HTR-8/SVneo (cell line): Measurements from ENCODE around the gene DUSP28.
A peak's percentile ranks its signal among the peaks of the same experiment; 100 is the strongest.

Source experiments
- DNase-seq: peaks from one replicate; pipeline ENCODE4 v3.0.0; 2011; ENCODE audit warnings: low spot score, mixed read lengths; ENCODE audit not compliant: insufficient read length
- FAIRE-seq: peaks from 2 replicates; lab custom pipeline; 2011; peaks lifted over from hg19 to GRCh38; lab: Jason Lieb, UNC

The DUSP28 gene

DNA sequence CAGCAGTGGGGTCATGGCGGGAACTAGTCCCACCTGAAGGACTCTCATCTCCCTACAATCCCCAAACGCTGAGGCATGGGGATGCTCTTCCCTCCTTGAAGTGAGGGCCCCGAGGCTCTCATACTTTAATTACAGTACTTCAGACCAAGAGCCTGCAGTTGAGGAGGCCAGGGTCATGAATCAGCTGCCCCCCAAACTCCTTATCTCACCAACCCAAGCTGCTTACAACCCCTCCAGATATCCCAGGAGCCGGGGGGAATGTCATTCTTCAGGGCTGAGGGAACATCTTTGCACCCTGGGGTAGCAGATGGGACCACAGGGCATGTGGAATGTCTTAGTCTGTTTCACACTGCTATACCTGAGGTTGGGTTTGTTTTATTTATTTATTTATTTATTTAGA lies 23.6 kb downstream of the DUSP28 start:
- FAIRE-seq (no peak), DNase-seq (no peak)

DNA sequence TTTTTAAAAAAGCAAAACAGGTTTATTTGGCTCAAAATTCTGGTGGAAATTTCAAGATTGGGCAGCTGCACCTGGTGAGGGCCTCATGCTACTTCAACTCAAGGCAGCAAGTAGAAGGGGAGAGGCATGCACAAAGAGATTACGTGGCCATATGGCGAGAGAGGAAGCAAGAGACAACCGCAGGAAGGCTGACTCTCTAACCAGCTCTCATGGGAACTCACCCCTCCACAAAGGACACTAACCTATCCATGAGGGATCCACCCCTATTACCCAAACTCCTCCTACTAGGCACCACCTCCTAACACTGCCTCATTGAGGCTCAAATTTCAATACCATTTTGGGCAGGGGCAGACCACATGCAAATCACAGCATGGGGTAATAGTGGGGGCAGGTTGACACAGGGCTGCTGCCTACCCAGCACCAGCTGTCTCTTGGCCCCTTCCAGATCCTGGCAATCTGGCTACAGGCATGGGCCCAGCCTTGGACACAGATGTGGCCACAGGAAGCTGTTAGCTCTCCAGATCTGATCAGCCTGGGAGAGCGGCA lies 24.4 kb downstream of the DUSP28 start:
- DNase-seq (no peak), FAIRE-seq (no peak)

DNA sequence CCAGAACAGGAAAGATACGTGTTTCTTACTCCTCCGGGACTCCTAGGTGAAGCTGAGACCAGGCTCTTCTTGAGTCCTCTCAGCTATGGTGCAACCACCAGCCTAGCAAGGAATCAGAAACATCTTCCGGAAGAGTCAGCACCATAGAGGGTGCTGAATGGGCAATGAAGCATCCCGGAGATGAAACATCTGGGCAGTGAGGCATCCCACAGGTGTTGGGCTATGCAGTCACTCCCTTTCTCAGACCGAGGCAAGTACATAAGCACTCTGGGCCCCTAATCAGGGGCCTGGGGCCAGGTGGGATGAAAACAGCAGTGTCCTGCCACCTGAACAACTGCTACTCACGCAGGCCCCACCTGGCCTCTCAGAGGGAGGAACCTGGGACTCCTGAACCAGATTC lies 24.9 kb downstream of the DUSP28 start:
- FAIRE-seq: no peak
- no peak for DNase-seq

DNA sequence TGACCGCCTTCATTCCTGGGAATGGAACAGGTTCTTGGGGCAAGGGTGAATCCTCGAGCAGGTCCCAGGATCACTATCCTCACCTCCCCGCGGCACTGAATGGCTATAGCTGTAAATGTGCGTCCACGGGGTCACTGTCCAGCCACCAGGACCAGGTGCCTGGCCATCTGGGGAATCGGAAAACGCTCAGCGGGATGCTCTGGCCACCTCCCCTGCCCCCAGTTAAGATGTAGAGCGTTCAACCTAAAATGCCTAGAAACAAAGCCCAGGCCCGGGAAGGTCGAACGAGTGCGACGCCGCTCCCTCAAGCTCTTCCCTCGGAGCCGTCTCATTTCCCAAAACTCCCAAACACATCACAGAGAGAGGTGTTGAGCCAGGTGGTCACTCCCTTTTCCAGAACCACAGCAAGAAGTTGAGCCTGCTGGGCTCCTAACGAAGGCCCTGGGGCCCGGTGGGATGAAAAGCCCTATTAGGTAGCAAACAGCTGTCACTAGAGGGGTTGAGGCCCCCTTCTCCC lies 25.6 kb downstream of the DUSP28 start:
- FAIRE-seq (no peak), DNase-seq (no peak)

DNA sequence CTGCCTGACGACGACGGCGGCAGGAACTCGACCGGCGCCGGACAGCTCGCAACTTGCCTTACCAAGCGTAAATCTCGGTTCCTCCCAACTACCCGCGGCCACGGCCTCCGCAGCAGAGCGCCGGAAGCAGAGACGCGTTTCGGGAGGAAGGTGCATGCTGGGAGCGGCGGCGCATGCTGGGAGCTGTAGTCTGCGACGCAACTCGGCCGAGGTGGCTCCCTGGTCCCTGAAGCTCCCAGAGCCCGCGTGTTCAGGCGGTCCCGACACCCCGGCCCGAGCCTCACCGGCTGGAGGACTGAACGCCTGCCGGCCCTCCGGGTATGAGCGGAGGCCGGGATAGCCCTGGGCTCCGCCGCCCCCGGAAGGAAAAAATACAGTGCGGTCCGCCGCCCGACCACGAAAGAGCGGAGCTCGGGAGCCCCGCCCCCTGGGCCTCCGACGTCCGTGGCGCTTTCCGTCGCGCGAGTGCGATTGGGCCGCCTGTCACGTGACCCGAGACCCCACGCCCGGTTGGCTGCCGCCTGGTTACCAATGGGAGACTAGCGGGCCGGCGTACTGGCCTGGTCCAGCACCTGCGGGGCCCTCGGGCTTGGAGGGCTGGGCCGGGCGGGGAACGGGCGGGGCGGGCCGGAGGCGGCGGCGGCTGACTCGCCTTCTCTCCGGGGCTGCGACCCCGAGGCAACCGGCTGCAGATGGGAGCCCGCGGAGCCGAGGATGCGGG lies 26.2 kb downstream of the DUSP28 start, which contains the start of gene CAPN10:
TSS of gene CAPN10 (plus strand) at position 537 of the 721 bp plus-strand sequence. CDS start at position 715, 178 bp downstream.
- FAIRE-seq (peak; percentile 98), DNase-seq (peak; percentile 98)

DNA sequence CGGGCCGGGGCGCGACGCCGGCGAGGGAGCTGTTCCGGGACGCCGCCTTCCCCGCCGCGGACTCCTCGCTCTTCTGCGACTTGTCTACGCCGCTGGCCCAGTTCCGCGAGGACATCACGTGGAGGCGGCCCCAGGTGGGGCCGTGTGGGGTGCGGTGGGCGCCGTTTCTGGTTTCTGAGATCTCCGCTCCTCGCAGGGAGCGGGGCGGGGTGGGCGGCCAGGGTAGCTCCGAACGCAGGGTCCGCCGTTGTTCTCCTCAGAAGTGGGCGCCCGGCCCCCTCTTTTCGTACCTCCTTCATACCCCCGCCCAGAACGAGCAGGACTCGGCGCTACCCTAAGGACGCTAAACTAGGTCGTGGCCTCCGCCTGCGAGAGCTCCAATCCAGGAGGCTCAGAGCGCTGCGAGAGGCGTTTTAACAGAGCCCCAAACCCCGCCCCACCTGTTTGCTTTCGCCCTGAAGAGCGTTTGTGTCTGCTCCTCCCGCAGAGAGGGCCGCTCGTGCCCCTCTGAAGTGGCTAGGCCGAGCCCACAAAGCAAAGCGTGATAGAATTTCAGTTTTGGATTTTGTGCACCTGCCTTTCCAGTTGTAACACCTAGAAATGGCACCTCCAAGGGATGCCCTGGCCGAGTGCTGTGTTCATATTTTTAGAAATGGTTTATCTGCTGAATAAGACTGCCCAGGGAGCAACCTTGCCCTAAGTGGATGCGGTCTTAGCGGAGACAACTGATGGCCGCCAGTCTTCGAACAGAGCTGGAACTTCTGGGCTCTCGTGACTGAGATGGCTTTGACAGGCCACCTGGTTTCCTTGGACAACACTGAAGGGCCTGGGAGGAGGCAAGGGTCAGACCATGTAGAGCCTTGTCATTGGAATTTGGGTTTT lies 27.0 kb downstream of the DUSP28 start:
- no peak for DNase-seq
- peak; percentile 28 for FAIRE-seq

DNA sequence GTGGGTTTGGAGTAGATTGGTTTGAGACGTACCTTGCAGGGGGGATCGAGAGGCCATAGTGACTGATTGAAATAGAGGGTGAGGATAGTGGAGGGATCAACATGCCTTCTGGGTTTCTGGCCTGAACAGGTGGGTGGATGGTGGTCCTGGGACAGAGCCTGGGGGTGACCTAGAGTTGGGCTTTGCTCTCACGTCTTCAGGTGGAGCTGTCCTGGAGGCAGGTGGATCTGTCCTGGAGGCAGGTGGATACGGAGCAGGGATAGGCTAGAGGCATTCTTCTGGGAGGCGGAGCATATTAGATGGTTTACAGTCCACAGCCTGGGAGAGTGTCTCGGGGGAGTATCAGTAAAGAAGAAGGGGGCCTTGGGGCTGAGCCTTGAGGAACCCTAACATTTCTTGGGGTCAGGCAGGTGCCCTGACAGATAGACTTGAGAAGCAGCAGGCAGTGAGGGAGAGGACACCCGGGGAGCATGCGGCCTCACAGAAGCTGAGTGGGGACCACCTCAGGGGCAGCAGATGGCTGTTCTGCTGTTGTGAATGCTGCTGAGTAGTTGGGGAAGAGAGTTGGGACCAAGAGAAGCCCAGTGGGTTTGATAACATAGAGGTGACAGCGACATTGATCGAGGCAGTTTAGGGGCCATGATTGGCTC lies 28.0 kb downstream of the DUSP28 start:
- FAIRE-seq: no peak

DNA sequence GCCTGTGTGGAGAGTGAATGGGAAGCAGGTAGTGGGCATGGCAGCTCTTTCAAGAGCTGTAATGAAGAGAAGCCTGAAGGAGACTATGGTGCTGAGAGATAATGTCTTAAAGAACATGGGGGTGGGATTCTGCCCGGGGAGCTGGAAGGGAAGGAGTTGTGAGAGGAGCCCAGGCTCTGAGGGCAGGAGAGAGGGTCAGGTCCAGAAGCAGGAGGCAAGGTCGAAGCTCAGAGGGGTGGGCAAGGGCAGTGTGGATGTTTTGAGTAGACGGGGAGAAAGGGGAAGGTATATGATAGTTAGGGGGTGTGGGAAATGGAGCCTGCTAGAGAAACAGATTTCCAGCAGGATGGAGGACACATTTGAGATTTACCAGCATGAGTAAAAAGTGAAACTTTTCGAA lies 28.5 kb downstream of the DUSP28 start:
- FAIRE-seq (no peak), DNase-seq (no peak)

More for the DNA sequence above, 28.0 kb downstream of the DUSP28 start:
- no peak for DNase-seq

DNA sequence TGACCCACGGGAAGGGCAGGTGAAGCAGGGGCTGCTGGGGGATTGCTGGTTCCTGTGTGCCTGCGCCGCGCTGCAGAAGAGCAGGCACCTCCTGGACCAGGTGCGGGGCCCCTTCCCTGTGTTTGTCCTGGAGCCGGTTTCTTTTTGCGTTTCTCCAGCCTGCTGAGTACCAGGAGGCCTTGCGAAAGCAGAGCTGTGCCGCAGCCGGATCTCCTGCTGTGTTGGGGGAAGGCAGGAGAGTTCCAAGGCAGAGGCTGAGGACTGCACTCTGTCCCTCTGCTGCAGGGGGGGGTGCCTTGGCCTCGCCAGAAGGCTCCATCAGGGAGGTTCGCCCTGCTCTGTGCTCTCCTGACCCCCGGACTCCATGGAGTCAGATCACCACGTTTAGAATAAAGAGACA lies 29.2 kb downstream of the DUSP28 start:
- no peak for FAIRE-seq
- no peak for DNase-seq

DNA sequence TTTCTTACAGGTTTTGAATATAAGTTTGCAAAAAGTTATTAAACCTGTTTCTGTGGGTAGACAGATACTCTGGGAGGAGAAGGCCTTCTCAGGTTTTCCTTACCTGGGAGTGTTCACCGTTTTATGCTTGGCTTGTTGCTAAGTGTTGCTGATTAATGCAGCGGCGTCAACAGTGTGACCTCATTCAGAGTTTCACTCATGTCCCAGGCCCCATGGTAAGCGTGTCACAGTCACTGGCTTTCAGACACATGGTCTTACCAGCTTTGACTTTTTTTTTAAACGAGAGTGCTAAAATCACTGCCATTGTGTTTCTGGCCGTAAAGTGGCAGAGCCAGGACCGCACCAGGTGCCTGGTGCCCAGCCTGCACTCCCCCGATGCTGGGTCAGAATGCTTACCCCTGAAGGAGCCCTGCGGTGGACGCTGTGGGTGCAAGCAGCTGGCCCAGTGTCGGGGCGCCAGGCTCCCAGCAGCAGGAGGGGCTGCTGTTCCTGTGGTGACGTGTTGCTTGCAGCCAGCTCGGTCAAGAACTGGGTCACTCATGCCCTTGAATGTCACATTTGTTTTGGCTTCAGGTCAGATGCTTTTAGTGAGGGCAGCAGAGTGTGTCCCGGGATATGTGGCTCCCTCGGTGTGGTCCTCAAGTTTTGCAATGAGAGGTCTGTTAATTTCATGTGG lies 29.8 kb downstream of the DUSP28 start:
- FAIRE-seq (no peak), DNase-seq (no peak)

DNA sequence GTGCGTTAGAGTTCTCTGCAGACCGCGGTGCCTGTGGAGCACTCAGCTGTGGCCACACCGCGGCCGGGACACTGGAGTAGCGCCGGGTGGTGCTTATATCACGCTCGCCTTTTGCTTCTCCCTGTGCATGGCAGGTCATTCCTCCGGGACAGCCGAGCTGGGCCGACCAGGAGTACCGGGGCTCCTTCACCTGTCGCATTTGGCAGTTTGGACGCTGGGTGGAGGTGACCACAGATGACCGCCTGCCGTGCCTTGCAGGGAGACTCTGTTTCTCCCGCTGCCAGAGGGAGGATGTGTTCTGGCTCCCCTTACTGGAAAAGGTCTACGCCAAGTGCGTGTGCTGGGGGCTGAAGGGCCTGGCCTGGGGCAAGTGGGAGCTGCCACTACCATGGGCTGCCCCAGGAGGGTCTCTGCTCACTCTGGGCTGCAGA lies 30.5 kb downstream of the DUSP28 start:
- DNase-seq: no peak
- FAIRE-seq: no peak

DNA sequence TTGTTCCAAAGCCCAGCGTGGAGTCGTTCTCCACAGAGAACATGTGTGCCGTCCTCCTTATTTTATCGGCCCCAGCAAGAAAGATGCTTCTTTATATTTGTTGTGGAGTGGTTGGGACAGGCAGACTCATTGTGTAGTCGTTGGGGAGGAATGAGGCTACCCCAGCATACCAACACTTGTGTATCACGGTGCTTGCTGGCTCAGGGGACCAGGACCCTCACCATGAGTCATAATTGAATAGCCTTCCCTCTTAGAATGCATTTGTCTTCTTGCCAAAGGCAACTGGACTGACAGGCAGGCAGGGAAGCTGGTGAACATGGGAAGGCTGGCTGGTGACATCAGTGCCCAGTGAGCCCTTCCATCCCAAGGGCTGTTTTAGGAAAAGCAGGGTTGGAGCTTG lies 31.1 kb downstream of the DUSP28 start:
- no peak for FAIRE-seq
- no peak for DNase-seq

DNA sequence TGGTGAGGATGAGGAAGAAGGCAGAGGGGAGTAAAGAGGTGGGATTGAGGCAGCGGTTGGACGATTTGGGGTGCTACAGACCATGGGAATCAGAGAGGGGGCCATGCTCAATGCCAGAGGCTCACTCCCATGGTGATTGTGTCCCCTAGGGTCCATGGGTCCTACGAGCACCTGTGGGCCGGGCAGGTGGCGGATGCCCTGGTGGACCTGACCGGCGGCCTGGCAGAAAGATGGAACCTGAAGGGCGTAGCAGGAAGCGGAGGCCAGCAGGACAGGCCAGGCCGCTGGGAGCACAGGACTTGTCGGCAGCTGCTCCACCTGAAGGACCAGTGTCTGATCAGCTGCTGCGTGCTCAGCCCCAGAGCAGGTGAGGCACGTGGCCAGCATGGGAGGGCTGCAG lies 31.6 kb downstream of the DUSP28 start:
- no peak for FAIRE-seq
- DNase-seq: no peak

DNA sequence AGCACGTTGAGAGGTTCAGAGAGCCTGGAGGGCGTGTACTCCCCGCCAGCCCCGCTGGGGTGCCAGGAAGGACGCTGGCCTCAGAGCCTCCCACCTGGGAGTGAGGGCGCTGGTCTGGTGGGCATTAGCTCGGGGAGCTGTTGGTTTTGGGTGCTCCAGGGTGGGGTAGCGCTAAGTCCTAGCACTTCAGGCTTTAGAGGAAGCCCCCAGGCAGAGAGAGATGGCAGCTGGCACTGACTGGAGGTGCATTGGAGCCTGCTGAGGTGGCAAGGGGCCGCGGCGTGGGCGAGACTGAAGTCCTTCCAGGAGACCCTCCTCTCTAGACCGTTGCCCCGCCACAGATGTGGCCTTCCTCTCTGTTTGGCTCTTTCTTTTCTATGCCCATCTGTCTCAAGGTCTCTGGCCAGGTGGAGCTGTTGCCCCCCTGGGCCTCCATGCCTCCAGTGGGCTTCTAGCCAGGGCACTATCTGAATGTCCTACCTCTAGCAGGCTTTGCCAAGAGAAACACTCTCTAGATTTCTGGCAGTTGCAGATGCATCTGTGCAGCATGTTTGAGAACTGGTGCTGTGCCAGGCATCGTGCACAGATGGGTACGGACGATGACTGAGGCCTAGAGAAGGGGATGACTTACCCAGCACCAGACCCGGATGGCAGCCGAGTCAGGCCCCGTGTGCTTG lies 33.0 kb downstream of the DUSP28 start:
- DNase-seq (no peak), FAIRE-seq (no peak)

DNA sequence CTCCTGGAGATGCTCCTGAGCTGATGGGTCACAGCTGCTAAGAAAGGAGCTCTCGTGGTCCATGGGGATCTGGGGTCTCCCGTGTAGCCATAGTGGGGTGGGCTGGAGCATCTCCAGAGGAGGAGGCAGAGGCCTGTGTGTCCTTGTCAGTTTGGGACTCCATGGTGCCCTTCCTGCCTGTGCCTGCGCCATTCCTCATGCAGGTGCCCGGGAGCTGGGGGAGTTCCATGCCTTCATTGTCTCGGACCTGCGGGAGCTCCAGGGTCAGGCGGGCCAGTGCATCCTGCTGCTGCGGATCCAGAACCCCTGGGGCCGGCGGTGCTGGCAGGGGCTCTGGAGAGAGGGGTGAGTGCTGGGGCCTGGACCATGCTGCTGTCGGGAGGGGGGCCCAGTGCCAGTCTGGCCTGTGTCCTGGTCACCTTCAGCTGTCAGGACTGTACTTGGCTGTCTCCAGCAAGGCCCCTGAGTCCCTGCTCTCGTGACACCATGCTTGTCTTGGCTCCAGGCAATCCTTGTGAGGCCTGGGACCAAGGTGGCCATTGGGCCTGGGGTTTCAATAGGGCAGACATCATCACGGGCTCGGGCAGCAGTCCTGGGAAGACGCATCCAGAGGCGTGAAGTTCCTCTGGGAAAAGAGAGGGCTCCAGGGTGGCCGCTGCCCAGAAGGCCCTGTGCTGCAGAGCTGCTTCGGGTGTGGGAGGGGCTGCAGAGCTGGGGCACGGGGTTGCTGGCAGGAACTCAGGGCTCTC lies 33.7 kb downstream of the DUSP28 start:
- FAIRE-seq: no peak
- no peak for DNase-seq

DNA sequence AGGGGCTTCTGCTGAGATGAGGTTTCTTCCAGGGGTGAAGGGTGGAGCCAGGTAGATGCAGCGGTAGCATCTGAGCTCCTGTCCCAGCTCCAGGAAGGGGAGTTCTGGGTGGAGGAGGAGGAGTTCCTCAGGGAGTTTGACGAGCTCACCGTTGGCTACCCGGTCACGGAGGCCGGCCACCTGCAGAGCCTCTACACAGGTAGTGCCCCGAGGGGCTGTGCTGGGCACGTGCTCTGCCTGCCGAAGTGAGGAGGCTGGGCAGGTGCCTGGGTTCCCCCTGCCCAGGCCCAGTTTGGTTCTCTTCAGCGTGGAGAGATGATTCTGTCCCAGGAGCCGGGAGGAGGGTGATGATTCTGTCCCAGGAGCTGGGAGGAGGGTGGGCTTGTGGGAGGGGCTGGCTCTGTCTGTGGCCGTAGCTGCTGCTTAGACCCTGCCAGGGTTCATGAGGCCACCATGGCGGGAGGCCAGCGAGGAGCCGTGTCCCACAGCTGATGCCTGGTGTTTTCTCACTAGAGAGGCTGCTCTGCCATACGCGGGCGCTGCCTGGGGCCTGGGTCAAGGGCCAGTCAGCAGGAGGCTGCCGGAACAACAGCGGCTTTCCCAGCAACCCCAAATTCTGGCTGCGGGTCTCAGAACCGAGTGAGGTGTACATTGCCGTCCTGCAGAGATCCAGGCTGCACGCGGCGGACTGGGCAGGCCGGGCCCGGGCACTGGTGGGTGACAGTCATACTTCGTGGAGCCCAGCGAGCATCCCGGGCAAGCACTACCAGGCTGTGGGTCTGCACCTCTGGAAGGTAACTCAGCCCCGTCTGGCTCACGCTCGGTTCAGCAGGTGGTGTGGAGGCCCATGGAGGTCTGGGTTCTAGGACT lies 34.6 kb downstream of the DUSP28 start:
- FAIRE-seq (no peak), DNase-seq (no peak)

DNA sequence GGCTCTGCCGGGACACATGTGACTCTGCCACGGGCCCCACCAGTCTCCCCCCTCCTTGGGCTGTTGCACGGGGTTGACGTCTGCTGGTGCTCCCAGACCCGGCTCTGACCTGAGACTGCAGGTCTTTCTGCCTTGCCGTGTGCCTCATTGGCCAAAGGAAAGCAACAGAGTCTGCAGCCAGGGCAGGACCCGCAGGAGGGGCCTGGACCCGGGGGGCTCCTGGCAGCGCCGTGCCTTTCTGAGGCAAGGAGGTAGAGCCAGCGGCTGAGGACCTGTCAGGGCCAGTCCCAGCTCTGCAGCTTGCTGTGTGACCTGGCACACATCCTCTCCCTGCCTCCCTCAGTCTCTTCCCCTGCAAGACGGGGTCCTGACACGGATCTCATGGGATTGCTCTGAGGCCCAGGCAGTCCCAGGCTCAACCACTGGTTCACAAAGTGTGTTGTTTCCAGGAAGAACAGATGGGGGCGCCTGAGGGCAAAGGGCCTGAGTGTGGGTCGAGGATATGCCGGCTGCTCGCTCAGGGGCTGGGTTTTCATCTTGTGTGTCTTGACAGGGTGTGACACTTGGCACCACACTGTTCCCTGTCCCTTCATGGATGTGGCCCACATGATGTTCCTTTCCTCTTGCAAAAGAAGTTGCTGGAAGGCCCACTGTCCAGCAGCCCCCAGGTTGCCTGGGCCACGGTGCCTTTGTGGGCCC lies 35.4 kb downstream of the DUSP28 start:
- peak; percentile 17 for DNase-seq
- no peak for FAIRE-seq
